ENCODE measurements around the gene STX8.
A peak's percentile ranks its signal among the peaks of the same experiment; 100 is the strongest.
"Not testable (repeated sequence)": the region's sequence is repeated elsewhere in the genome, so short reads cannot be mapped to it uniquely, and the experiment has no call there.

Gene STX8

DNA sequence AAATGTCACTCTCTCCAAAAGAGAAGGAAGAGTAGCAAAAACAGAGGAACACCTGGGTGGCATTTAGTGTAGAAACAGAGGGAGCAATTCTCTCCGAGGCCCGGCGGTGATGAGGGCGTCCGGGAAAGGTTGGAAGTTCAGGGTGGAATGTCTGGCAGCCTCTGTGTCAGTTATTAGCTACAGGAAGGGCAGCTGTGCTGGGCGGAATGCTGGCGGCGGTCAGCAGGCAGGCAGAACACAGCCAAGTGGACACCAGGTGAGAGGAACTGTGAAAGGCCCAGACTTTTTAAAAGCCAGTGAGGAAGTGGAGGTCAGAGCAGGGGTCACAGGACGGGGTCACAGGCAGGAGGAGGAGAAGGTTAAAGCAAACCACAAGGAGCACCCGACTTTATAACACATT lies 316.2 kb downstream of the STX8 start:
- TF ChIP-seq, protein P1, sequence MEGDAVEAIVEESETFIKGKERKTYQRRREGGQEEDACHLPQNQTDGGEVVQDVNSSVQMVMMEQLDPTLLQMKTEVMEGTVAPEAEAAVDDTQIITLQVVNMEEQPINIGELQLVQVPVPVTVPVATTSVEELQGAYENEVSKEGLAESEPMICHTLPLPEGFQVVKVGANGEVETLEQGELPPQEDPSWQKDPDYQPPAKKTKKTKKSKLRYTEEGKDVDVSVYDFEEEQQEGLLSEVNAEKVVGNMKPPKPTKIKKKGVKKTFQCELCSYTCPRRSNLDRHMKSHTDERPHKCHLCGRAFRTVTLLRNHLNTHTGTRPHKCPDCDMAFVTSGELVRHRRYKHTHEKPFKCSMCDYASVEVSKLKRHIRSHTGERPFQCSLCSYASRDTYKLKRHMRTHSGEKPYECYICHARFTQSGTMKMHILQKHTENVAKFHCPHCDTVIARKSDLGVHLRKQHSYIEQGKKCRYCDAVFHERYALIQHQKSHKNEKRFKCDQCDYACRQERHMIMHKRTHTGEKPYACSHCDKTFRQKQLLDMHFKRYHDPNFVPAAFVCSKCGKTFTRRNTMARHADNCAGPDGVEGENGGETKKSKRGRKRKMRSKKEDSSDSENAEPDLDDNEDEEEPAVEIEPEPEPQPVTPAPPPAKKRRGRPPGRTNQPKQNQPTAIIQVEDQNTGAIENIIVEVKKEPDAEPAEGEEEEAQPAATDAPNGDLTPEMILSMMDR (IDR thresholded peaks at IDR 0.05; ENCODE audit: insufficient read depth, low read length, poor library complexity, severe bottlenecking) = no peak
- no peak for DNase-seq (ENCODE audit: extremely low read depth, insufficient read length)

DNA sequence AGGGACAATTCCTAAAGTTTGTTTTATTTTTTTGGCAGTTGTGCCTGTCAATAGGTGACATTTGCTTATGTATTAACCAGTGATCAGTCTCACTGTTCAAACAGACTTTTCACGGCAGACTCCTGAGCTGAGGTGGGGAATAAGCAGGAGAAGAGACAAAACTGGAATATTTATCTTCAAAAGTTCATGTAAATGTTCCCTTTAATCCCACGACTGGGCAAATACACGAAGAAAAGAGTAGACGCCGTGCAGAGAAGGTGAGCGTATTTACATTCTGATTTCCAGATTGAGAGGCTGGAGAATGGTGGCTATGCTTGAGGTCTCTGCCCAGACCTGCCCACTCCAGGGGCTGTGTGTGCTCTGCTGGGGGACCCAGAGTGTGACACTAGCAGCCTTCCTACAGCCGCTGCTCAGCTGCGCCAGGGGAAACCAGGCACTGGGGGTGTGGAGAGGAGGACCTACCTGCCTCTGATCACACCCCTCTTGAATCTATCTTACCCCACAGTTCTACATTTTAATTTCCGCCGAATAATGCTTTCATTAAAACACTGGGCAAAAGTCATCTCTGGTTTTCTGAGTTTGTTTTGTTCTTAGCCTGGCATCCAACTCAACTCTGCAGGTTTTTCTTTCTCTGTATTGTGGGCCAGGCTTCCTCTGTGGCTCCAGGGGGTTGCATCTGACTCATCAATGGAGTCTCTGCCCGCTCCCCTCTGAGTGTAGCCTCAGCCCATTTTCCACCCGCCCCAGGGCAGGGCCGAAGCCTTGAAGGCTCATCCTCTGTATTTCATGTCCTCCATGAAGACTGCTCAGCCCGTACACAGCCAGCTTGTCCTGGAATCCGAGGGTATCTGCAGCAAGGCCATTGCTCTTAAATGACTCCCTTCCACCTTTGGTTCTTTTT lies 317.3 kb downstream of the STX8 start:
- H3K36me3 ChIP-seq (ENCODE audit: control insufficient read depth, insufficient read depth, low read length) = no peaks in the 10 kb centered on the region
- H3K4me3 ChIP-seq (replicated peaks; ENCODE audit: low read depth, low read length) = no peak overlapping the region
- TF ChIP-seq, protein P1 (IDR thresholded peaks at IDR 0.05; ENCODE audit: insufficient read depth, low read length, poor library complexity, severe bottlenecking) = no peak
- DNase-seq (ENCODE audit: extremely low read depth, insufficient read length) = no peak
- no peaks in the 10 kb centered on the region for H3K27me3 ChIP-seq (replicated peaks; ENCODE audit: control insufficient read depth, insufficient read depth, low read length)

More for the DNA sequence above, 316.2 kb downstream of the STX8 start:
- Histone ChIP-seq H3K27me3 (replicated peaks; ENCODE audit: control insufficient read depth, insufficient read depth, low read length) (no peaks in the 10 kb centered on the region), H3K36me3 (ENCODE audit: control insufficient read depth, insufficient read depth, low read length) (no peaks in the 10 kb centered on the region), H3K4me3 (replicated peaks; ENCODE audit: low read depth, low read length) (no peak overlapping the region)

DNA sequence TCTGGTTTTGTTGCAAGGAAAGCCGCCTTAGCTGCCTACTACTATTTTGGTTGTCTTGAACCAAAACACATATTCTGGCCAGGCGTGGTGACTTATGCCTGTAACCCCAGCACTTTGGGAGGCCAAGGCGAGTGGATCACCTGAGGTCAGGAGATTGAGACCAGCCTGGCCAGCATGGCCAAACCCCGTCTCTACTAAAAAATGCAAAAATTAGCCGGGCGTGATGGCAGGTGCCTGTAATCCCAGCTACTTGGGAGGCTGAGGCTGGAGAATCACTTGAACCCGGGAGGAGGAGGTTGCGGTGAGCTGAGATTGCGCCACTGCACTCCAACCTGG lies 318.0 kb downstream of the STX8 start:
- DNase-seq (ENCODE audit: extremely low read depth, insufficient read length); H3K27me3 ChIP-seq (replicated peaks; ENCODE audit: control insufficient read depth, insufficient read depth, low read length); H3K36me3 ChIP-seq (ENCODE audit: control insufficient read depth, insufficient read depth, low read length); H3K4me3 ChIP-seq (replicated peaks; ENCODE audit: low read depth, low read length): not testable (repeated sequence)

DNA sequence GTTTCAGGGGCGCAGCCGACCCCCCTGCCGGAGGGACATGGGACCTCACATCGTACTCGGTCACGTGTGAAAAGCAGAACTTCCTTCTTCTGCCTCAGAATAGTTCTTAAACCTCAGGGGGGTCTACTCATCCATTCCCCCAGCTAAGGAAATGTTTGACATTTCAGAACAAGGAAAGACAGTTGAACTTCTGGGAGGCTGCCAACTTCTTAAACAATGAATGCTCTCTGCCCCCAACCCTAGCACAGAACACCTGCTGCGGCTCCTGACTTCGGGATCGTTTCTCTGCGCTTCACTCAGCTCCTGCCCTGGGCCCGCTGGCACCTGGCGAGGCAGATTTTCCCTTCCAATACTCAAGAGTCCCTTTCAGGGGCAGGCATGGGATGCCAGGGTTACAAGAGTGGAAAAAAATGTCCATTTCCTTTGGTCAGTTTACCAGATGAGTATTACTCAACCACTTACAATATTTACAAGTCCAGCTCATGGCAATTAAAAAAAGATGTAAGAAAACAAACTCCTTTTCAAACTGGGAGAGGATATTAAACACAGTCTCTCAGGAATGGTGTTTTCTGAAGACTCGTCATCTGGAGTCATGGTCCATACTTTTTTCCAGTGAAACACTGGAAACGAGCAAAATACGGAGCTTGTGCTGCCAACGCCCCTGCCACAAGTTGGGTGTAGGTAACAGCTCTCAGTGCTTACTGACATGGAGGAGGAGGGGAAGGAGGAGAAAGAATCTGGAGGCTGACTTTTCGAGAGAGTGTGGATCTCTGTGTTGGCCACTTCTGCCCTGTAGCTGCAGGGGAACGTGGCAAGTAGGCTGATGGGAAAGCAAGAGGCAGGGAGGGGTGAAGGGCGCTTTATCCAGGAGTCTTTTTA lies 318.6 kb downstream of the STX8 start:
- no peak for DNase-seq (ENCODE audit: extremely low read depth, insufficient read length)
- TF ChIP-seq, protein P1 (IDR thresholded peaks at IDR 0.05; ENCODE audit: insufficient read depth, low read length, poor library complexity, severe bottlenecking) = no peak
- Histone ChIP-seq H3K27me3 (replicated peaks; ENCODE audit: control insufficient read depth, insufficient read depth, low read length) (no peaks in the 10 kb centered on the region), H3K4me3 (replicated peaks; ENCODE audit: low read depth, low read length) (no peak overlapping the region), H3K36me3 (ENCODE audit: control insufficient read depth, insufficient read depth, low read length) (no peaks in the 10 kb centered on the region)

DNA sequence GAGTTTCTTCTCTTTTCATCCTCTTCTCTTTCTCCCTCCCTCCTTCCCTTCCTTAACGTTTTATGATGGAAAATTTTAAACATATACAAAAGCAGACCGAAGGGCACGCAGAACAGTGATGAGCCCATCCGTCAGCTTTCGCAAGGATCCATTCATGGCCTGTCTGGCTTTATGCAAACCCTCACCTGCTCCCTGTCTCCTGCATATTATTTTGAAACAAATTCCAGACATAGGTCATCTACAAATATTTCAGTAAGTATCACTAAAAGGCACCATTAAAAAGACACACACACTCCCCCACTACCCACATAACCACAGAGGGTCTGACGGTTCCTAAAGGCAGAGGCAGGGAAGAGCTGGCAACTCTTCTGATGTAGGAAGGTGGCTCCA lies 319.3 kb downstream of the STX8 start:
- Histone ChIP-seq H3K27me3 (replicated peaks; ENCODE audit: control insufficient read depth, insufficient read depth, low read length) (no peaks in the 10 kb centered on the region), H3K36me3 (ENCODE audit: control insufficient read depth, insufficient read depth, low read length) (no peaks in the 10 kb centered on the region), H3K4me3 (replicated peaks; ENCODE audit: low read depth, low read length) (no peak overlapping the region)
- TF ChIP-seq, protein P1 (IDR thresholded peaks at IDR 0.05; ENCODE audit: insufficient read depth, low read length, poor library complexity, severe bottlenecking) = peak; percentile 3
- no peak for DNase-seq (ENCODE audit: extremely low read depth, insufficient read length)

DNA sequence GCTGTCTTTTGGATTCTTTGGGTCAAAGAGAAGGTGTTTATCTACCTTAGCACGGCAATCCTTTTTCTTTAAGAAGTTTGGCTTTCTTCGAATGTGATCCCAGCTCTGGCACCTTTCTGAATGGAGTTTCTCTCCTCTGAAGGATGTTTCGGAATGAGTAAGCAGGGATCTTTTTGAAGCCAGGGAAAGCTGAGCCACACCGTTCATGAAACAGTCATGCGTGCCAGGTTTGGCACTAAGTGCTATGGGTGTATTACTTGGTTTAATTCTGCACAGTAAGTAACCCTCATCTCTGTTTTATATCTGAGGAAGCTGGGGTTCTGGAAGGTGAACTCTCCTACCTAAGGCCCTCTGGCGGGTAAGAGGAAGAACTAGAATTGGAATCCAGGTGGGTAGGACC lies 319.8 kb downstream of the STX8 start:
- no peak for DNase-seq (ENCODE audit: extremely low read depth, insufficient read length)
- TF ChIP-seq, protein P1 (IDR thresholded peaks at IDR 0.05; ENCODE audit: insufficient read depth, low read length, poor library complexity, severe bottlenecking) = no peak
- H3K36me3 ChIP-seq (ENCODE audit: control insufficient read depth, insufficient read depth, low read length) = no peaks in the 10 kb centered on the region
- no peak overlapping the region for H3K4me3 ChIP-seq (replicated peaks; ENCODE audit: low read depth, low read length)
- H3K27me3 ChIP-seq (replicated peaks; ENCODE audit: control insufficient read depth, insufficient read depth, low read length) = no peaks in the 10 kb centered on the region
